Breast epithelium (tissue), 4 donors: ENCODE results near the gene SAMD14. TPM values are rescaled to one million over a fixed set of nuclear protein-coding genes. Genes with fewer than 3 reads are reported as not detected.
A peak's percentile ranks its signal among the peaks of the same experiment; 100 is the strongest.

Source experiments
- DNase-seq, 2 donors: peaks; one replicate each; pipeline ENCODE4 v3.0.0-alpha.2; 2019; ENCODE audit warnings: low spot score in 2 of 2
- H3K27ac ChIP-seq, 2 donors: fragments of 200-600 bp; sonication (generic) in 1 of 2; one replicate each; pipeline ENCODE4 v1.5.1; 2016 to 2019; ENCODE audit warnings: mild to moderate bottlenecking in 1 of 2
- H3K27me3 ChIP-seq, 2 donors: fragments of 200-600 bp; sonication (generic) in 1 of 2; one replicate each; pipeline versions ENCODE4 v1.5.1 to v1.6.0; 2017 to 2019; ENCODE audit warnings: control low read depth in 1 of 2, mild to moderate bottlenecking in 1 of 2
- H3K36me3 ChIP-seq: fragments of 200-600 bp; one replicate; pipeline ENCODE4 v1.5.1; 2019
- H3K4me1 ChIP-seq, 2 donors: fragments of 200-600 bp; sonication (generic); one replicate each; pipeline ENCODE4 v1.5.1; 2016 to 2019; ENCODE audit warnings: control low read depth in 1 of 2
- H3K4me3 ChIP-seq, 3 donors: fragments of 200-600 bp; sonication (generic); 1 replicate in 2 of 3; 2 replicates in 1 of 3; pipeline ENCODE4 v1.5.1; 2016 to 2019; ENCODE audit warnings: mild to moderate bottlenecking in 3 of 3, moderate library complexity in 2 of 3
- H3K9me3 ChIP-seq, 2 donors: fragments of 200-600 bp; sonication (generic) in 1 of 2; one replicate each; pipeline ENCODE4 v1.5.1; 2016 to 2019; ENCODE audit warnings: control low read depth in 1 of 2
- POLR2A ChIP-seq: fragments of 450-650 bp; IDR thresholded peaks from one replicate; pipeline ENCODE4 v1.6.1; 2016; ENCODE audit warnings: antibody characterized with exemption, mild to moderate bottlenecking, moderate library complexity
- POLR2AphosphoS5 ChIP-seq, 3 donors: sonication (generic); formaldehyde crosslinking; IDR thresholded peaks; one replicate each; pipeline ENCODE4 v1.6.1; 2017; ENCODE audit warnings: antibody characterized with exemption in 3 of 3
- intact Hi-C: fragments of 100-400 bp; cut with DNase I; formaldehyde crosslinking; loops from one replicate; pipeline ENCODE4 v1.15.1; 2023; ENCODE audit warnings: low total_unique reads
- total RNA-seq, 3 donors: library from RNA; depleted of rRNA; stranded (reverse); fragments of >200 nt; gene quantifications; one replicate each; pipeline ENCODE4 v1.1.0, GENCODE V29; 2016
- TF ChIP-seq, protein P1 (sequence below), 3 donors: fragments of 450-650 bp; IDR thresholded peaks; one replicate each; pipeline ENCODE4 v1.5.1; 2016 to 2017; ENCODE audit warnings: antibody characterized with exemption in 3 of 3, mild to moderate bottlenecking in 3 of 3, moderate library complexity in 3 of 3

Gene SAMD14
- total RNA-seq, 3 donors from 2014 or later: 0.16 to 0.98 TPM; not detected in 1

GRCh38 chr17:50110591-50111349, 19.2 kb downstream of the SAMD14 start:
- intact Hi-C loops: no loop called here
- Histone ChIP-seq H3K27me3 (no peaks in the 10 kb centered on the region), H3K9me3 (no peaks in the 10 kb centered on the region), H3K36me3 (no peaks in the 10 kb centered on the region), H3K27ac (peak overlapping the region; percentile 78 to 93), H3K4me1 (peaks cover 0 to 10% of the 10 kb centered on the region in 2 donors), H3K4me3 (no peak overlapping the region)
- DNase-seq: no peak
- TF ChIP-seq POLR2AphosphoS5 (IDR thresholded peaks at IDR 0.05): peak in 1 of 3 donors; percentile 23
- TF ChIP-seq, protein P1, sequence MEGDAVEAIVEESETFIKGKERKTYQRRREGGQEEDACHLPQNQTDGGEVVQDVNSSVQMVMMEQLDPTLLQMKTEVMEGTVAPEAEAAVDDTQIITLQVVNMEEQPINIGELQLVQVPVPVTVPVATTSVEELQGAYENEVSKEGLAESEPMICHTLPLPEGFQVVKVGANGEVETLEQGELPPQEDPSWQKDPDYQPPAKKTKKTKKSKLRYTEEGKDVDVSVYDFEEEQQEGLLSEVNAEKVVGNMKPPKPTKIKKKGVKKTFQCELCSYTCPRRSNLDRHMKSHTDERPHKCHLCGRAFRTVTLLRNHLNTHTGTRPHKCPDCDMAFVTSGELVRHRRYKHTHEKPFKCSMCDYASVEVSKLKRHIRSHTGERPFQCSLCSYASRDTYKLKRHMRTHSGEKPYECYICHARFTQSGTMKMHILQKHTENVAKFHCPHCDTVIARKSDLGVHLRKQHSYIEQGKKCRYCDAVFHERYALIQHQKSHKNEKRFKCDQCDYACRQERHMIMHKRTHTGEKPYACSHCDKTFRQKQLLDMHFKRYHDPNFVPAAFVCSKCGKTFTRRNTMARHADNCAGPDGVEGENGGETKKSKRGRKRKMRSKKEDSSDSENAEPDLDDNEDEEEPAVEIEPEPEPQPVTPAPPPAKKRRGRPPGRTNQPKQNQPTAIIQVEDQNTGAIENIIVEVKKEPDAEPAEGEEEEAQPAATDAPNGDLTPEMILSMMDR (IDR thresholded peaks at IDR 0.05): no peak

DNA sequence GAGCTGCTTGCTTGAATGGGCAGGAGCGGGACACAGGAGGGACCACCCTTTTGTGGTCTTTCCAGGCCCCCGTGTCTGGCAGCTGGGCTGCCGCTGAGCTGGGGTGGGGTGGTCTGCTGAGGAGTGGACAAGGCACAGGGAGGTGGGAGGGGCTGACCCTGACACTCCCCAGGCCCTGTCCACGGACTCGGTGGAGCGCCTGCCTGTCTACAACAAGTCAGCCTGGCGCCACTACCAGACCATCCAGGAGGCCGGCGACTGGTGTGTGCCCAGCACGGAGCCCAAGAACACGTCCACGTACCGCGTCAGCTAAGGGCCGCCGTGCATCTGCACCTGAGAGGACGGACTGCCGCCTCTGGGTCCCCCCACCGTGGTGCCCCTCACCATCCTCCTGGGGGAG, 20.2 kb downstream of the SAMD14 start:
- Histone ChIP-seq H3K27ac (peak overlapping the region in 1 of 2 donors; percentile 93), H3K9me3 (no peaks in the 10 kb centered on the region), H3K4me1 (peaks cover 0 to 10% of the 10 kb centered on the region in 2 donors), H3K36me3 (no peaks in the 10 kb centered on the region), H3K27me3 (no peaks in the 10 kb centered on the region), H3K4me3 (no peak overlapping the region)
- intact Hi-C loops: no loop called here
- TF ChIP-seq, protein P1 (IDR thresholded peaks at IDR 0.05): no peak
- no peak for TF ChIP-seq POLR2AphosphoS5 (IDR thresholded peaks at IDR 0.05)
- TF ChIP-seq POLR2A: no peak
- DNase-seq: no peak

DNA sequence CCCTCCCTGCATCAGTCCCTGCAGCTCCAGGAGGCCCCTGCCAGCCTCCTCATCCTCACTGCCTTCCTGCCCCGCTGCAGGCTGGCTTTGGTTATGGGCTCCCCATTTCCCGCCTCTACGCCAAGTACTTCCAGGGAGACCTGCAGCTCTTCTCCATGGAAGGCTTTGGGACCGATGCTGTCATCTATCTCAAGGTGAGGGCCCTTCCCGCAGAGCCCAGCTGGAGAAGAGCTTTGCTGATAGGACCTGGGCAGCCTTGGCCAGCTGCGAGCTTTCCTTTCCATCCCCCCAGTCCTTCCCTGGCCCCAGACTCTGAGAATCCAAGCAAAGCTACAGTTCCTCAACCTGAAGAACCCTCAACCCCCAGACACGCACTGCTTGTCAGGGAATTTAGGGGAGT, 20.8 kb downstream of the SAMD14 start:
- Histone ChIP-seq H3K27ac (no peak overlapping the region), H3K36me3 (no peaks in the 10 kb centered on the region), H3K4me1 (peaks cover 0 to 10% of the 10 kb centered on the region in 2 donors), H3K9me3 (no peaks in the 10 kb centered on the region), H3K27me3 (no peaks in the 10 kb centered on the region), H3K4me3 (no peak overlapping the region)
- TF ChIP-seq POLR2AphosphoS5 (IDR thresholded peaks at IDR 0.05) (no peak), POLR2A (no peak)
- TF ChIP-seq, protein P1 (IDR thresholded peaks at IDR 0.05): no peak
- intact Hi-C loops: no loop called here
- no peak for DNase-seq

GRCh38 chr17:50108556-50108955, 21.4 kb downstream of the SAMD14 start:
- intact Hi-C loops: no loop called here
- Histone ChIP-seq H3K27me3 (no peaks in the 10 kb centered on the region), H3K4me1 (peaks cover 0 to 10% of the 10 kb centered on the region in 2 donors), H3K4me3 (no peak overlapping the region), H3K27ac (no peak overlapping the region), H3K9me3 (no peaks in the 10 kb centered on the region), H3K36me3 (no peaks in the 10 kb centered on the region)
- DNase-seq: no peak
- TF ChIP-seq, protein P1 (IDR thresholded peaks at IDR 0.05): no peak
- no peak for TF ChIP-seq POLR2A
- no peak for TF ChIP-seq POLR2AphosphoS5 (IDR thresholded peaks at IDR 0.05)

GRCh38 chr17:50107790-50108414, 22.1 kb downstream of the SAMD14 start:
- TF ChIP-seq, protein P1 (IDR thresholded peaks at IDR 0.05): no peak
- TF ChIP-seq POLR2AphosphoS5 (IDR thresholded peaks at IDR 0.05) (no peak), POLR2A (no peak)
- DNase-seq: no peak
- Histone ChIP-seq H3K4me3 (no peak overlapping the region), H3K27ac (no peak overlapping the region), H3K27me3 (no peaks in the 10 kb centered on the region), H3K36me3 (no peaks in the 10 kb centered on the region), H3K9me3 (no peaks in the 10 kb centered on the region), H3K4me1 (peaks cover 0 to 10% of the 10 kb centered on the region in 2 donors)
- intact Hi-C loops: no loop called here
